Gastroesophageal sphincter (tissue), 3 donors: ENCODE results near the gene CHST15.

Experiments used
- CTCF ChIP-seq, 4 experiments: fragments of 200-600 bp in 2 of 4; fragments of 450-650 bp in 2 of 4; sonication (generic) in 1 of 4; IDR thresholded peaks; one replicate each; pipeline ENCODE4 v1.5.1; 2017 to 2019; ENCODE audit warnings: antibody characterized with exemption in 4 of 4, mild to moderate bottlenecking in 2 of 4, moderate library complexity in 2 of 4
- EP300 ChIP-seq: sonication (generic); formaldehyde crosslinking; IDR thresholded peaks from one replicate; pipeline ENCODE4 v1.6.1; 2017; ENCODE audit warnings: antibody characterized with exemption, mild to moderate bottlenecking
- POLR2A ChIP-seq, 2 donors: fragments of 450-650 bp; IDR thresholded peaks; one replicate each; pipeline ENCODE4 v1.6.1; 2017; ENCODE audit warnings: antibody characterized with exemption in 2 of 2, mild to moderate bottlenecking in 2 of 2, moderate library complexity in 1 of 2

DNA sequence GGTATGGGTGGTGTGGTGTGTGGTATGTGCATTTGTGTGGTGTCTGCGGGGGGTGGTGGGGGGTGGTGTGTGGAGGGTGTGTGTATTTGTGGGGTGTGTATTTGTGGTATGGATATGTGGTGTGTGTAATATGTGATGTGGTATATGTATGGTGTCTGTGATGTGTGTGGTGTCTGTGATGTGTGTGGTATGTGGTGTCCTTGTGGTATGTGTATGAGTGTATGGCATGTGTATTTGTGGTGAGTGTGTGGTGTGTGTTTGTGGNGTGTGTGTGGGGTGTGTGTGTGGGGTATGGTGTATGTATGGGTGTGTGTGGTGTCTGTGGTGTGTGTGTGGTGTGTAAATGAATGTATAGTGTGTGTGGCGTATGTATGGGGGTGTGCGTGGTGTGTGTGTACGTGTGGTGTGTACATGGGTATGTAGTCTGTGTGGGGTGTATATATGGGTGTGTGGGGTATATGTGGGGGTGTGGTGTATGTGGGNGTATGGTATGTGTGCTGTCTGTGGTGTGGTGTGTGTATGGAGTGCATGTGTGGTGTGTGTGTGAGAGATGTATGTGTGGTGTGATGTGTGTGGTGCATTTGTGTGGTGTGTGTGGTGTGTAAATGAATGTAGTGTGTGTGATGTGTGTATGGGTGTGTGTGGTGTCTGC, 27.1 kb upstream of the CHST15 start:
- TF ChIP-seq CTCF (IDR thresholded peaks at IDR 0.05) (no peak), POLR2A (IDR thresholded peaks at IDR 0.05) (no peak), EP300 (no peak)
